ENCODE measurements around the gene CREB3L4.

DNA sequence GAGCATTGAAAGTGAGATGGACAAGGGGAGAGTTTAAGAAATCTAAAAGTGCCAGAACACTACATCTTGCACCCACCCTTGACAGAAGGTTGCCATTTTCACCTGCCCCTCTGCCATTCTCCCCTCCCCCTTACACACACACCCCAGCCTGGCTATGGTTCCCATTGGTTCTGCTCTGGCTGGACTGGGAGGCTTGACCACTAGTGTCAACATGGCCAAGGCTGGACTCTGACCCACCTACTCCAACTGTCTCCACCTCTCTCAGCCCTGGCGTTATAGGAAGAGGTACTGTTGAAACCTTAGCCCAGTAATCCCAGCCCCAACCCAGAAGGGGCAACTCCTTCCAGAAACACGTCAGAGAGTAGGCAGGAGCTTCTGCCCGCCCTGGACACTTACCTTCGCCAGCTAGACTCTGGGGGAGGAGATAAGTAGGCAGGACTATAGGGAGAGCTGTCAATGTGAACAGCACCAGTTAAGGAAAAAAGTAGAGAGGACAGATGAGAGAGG is 13.8 kb upstream of the CREB3L4 start:
- no peak for TF ChIP-seq POLR2A (IDR thresholded peaks at IDR 0.05)
- TF ChIP-seq, protein P1, sequence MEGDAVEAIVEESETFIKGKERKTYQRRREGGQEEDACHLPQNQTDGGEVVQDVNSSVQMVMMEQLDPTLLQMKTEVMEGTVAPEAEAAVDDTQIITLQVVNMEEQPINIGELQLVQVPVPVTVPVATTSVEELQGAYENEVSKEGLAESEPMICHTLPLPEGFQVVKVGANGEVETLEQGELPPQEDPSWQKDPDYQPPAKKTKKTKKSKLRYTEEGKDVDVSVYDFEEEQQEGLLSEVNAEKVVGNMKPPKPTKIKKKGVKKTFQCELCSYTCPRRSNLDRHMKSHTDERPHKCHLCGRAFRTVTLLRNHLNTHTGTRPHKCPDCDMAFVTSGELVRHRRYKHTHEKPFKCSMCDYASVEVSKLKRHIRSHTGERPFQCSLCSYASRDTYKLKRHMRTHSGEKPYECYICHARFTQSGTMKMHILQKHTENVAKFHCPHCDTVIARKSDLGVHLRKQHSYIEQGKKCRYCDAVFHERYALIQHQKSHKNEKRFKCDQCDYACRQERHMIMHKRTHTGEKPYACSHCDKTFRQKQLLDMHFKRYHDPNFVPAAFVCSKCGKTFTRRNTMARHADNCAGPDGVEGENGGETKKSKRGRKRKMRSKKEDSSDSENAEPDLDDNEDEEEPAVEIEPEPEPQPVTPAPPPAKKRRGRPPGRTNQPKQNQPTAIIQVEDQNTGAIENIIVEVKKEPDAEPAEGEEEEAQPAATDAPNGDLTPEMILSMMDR (IDR thresholded peaks at IDR 0.05): no peak
